Esophagus squamous epithelium (tissue), 4 donors: Measurements from ENCODE around the gene CPLX4.

Source experiments
- CTCF ChIP-seq, 6 experiments: fragments of 450-650 bp in 4 of 6; fragments of 200-600 bp in 2 of 6; sonication (generic) in 2 of 6; IDR thresholded peaks; one replicate each; pipeline ENCODE4 v1.5.1; 2016 to 2019; ENCODE audit warnings: antibody characterized with exemption in 6 of 6, mild to moderate bottlenecking in 4 of 6, moderate library complexity in 4 of 6
- POLR2A ChIP-seq, 4 donors: fragments of 450-650 bp; IDR thresholded peaks; one replicate each; pipeline ENCODE4 v1.6.1; 2017; ENCODE audit warnings: antibody characterized with exemption in 4 of 4, mild to moderate bottlenecking in 4 of 4, moderate library complexity in 3 of 4

DNA sequence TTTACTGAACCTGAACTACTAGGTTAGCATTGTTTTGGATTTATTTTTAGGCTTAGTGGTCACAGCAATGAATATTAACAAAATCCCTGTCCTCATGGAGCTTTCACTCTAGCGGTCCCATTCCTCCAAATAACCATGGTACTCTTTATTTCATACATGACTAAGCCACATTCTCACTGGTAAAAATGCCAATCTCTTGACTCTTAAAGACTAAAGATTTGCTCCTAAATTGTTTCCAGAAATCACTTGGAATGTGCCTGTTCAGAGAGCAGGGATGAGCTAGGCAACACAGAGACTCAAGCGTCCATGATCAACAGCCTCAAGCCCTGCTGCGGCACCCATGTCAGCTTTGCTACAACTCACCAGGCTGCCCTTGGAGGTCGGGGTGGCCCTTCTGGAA lies 27.1 kb upstream of the CPLX4 start:
- TF ChIP-seq CTCF (IDR thresholded peaks at IDR 0.05) (no peak), POLR2A (IDR thresholded peaks at IDR 0.05) (no peak)
